Cardiac fibroblast (primary cell): ENCODE measurements around the gene PPFIBP2.

Source experiments
- DNase-seq, 2 donors: peaks; one replicate each; pipeline versions ENCODE4 v3.0.0 to v3.0.0-alpha.2; 2010; ENCODE audit warnings: low read depth in 2 of 2
- H3K4me3 ChIP-seq, 2 donors: replicated peaks in 1 of 2; 1 replicate in 1 of 2; 2 replicates in 1 of 2; pipeline ENCODE4 v1.5.1; 2011; ENCODE audit warnings: low read depth in 2 of 2, low read length in 2 of 2, mild to moderate bottlenecking in 2 of 2, moderate library complexity in 1 of 2
- CTCF ChIP-seq: IDR thresholded peaks from one replicate; pipeline ENCODE4 v1.5.1; 2011; ENCODE audit warnings: low read depth, mild to moderate bottlenecking, low read length, inconsistent platforms

The PPFIBP2 gene

GRCh38 chr11:7673724-7674434 is 160.1 kb downstream of the PPFIBP2 start:
- DNase-seq: peak in 1 of 2 donors; percentile 40
- TF ChIP-seq CTCF: no peak

GRCh38 chr11:7675631-7676030 is 161.8 kb downstream of the PPFIBP2 start:
- no peak for TF ChIP-seq CTCF
- no peak for DNase-seq
- H3K4me3 ChIP-seq: no peak overlapping the region

More at GRCh38 chr11:7673724-7674434, 160.1 kb downstream of the PPFIBP2 start:
- peak overlapping the region; percentile 50 to 53 for H3K4me3 ChIP-seq

DNA sequence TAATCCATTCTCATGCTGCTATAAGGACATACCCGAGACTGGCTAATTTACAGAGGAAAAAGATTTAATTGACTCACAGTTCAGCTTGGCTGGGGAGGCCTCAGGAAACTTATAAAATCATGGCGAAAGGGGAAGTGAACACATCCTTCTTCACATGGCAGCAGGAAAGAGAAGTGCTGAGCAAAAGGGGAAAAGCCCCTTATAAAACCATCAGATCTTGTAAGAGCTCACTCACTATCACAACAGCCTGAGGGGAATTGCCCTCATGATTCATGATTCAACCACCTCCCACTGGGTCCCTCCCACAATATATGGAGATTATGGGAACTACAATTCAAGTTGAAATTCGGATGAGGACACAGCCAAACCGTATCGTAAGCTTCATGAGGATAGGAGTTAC is 163.3 kb downstream of the PPFIBP2 start:
- no peak overlapping the region for H3K4me3 ChIP-seq
- no peak for TF ChIP-seq CTCF
- peak in 1 of 2 donors; percentile 50 for DNase-seq

- H3K4me3 ChIP-seq: no peak overlapping the region
- DNase-seq: peak in 1 of 2 donors; percentile 26
- TF ChIP-seq CTCF: no peak
Observed at GRCh38 chr11:7677796-7678201, 164.0 kb downstream of the PPFIBP2 start.

DNA sequence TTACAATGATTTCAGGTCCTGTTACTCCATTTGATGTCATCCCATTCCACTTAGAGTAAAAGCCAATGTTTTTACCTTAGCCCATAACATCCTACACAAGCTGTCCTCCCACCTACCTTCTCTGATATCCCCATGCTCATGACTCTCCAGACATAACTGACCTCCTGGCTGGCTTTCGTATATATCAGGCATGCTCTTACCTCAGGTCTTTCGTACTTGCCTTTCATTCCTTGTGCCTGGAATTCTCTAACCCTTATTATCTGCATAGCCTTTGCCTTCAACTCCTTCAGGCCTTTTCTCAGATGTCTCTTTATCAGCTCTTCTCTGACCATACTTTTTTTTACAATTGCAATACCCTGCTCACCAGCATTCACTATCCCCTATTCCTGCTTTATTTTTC is 169.8 kb downstream of the PPFIBP2 start:
- DNase-seq: no peak
- TF ChIP-seq CTCF: no peak
- no peak overlapping the region for H3K4me3 ChIP-seq

DNA sequence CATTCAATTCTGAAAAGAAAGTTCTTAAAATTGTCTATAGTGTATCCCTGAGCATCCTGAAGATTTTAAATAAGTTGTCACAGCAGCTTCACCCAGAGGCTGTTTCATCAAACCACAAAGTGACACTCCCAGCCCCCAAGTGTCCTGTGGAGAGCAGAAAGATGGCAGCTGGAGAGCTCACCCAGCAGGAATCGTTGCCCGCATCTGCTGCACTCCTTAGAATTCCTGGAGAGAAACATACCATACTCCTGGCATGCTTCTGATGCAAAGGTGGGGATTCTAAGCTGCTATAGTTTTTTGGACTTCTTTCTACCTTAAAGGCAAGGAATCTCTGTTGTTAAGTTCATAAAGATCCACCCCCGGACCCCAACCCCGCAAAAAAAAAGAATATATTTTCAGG is 173.0 kb downstream of the PPFIBP2 start:
- H3K4me3 ChIP-seq: no peak overlapping the region
- no peak for DNase-seq
- no peak for TF ChIP-seq CTCF

DNA sequence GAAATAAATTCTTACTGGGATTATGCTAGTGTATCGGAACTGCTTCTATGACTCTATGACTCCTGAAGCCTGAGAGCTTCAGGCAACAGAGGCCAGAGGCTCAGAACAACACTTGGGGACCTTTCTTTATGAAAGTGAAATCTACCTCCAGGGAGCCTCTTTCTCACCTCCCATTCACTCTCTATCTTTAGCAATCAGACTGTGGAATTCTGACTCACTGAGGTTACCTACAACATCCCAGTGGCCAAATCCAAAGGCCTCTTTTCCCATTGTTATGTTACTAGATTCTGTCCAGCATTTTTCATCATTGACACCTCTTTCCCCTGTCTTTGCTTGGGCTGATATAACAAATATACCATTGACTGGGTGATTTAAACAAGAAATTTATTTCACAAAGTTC is 173.6 kb downstream of the PPFIBP2 start:
- TF ChIP-seq CTCF: no peak
- H3K4me3 ChIP-seq: no peak overlapping the region
- DNase-seq: no peak
